Panc1 (cell line): ENCODE results near the gene CNOT3. TPM values are rescaled to one million over a fixed set of nuclear protein-coding genes. Genes with fewer than 3 reads are reported as not detected.

Experiments used
- ATAC-seq: fragments of 200-7000 bp; cut with Tn5 transposase; 2 replicates; pipeline ENCODE4 v1.9.1; 2020; ENCODE audit warnings: mild to moderate bottlenecking, moderate library complexity
- BruUV-seq: library from RNA; stranded (reverse); fragments of 400-500 nt; replicated peaks from 2 replicates; lab custom pipeline; 2021; lab: Mats Ljungman, UMichigan
- CTCF ChIA-PET: fragments of 300-600 bp; sonication (Branson Sonifier 250); formaldehyde crosslinking; loops from one replicate; lab custom pipeline; 2022; ENCODE audit warnings: antibody characterized with exemption; lab: Charles Lee
- POLR2A ChIA-PET: fragments of 300-600 bp; sonication (Branson Sonifier 250); formaldehyde crosslinking; loops from one replicate; lab custom pipeline; 2022; ENCODE audit warnings: antibody characterized with exemption; lab: Charles Lee
- DNase-seq: peaks from one replicate; pipeline ENCODE4 v3.0.0-alpha.2; 2010; ENCODE audit warnings: low read depth, low spot score
- H3K27ac ChIP-seq: 2 replicates; pipeline ENCODE4 v1.5.1; 2011; ENCODE audit warnings: mild to moderate bottlenecking, low read length, inconsistent platforms
- H3K27me3 ChIP-seq: fragments of 200-500 bp; sonication (Bioruptor generic); 2 replicates; pipeline ENCODE4 v1.6.0; 2014; ENCODE audit warnings: low read length, inconsistent platforms; ENCODE audit not compliant: control insufficient read depth, insufficient read depth
- H3K36me3 ChIP-seq: fragments of 200-500 bp; sonication (Bioruptor generic); 2 replicates; pipeline ENCODE4 v1.5.1; 2014; ENCODE audit warnings: inconsistent platforms, mild to moderate bottlenecking, low read length, moderate library complexity; ENCODE audit not compliant: control insufficient read depth, insufficient read depth
- H3K4me1 ChIP-seq: 2 replicates; pipeline ENCODE4 v1.5.1; 2011; ENCODE audit warnings: inconsistent platforms, mild to moderate bottlenecking, low read length, moderate library complexity; ENCODE audit not compliant: control insufficient read depth, insufficient read depth
- H3K4me3 ChIP-seq, 2 experiments: 2 replicates each; pipeline ENCODE4 v1.5.1; 2011 to 2012; ENCODE audit warnings: low read depth in 2 of 2, low read length in 2 of 2, mild to moderate bottlenecking in 2 of 2, inconsistent platforms in 1 of 2, moderate library complexity in 1 of 2
- H3K9me3 ChIP-seq: fragments of 200-500 bp; sonication (Bioruptor generic); 2 replicates; pipeline ENCODE4 v1.5.1; 2014; ENCODE audit warnings: low read depth, mild to moderate bottlenecking, inconsistent platforms, low read length, moderate library complexity; ENCODE audit not compliant: control insufficient read depth, insufficient read depth
- CTCF ChIP-seq: fragments of 450-650 bp; IDR thresholded peaks from 2 replicates; pipeline ENCODE4 v1.5.1; 2017; ENCODE audit warnings: mild to moderate bottlenecking
- POLR2AphosphoS5 ChIP-seq: IDR thresholded peaks from 2 replicates; pipeline ENCODE4 v1.6.1; 2012; ENCODE audit warnings: mild to moderate bottlenecking, low read depth, low read length, moderate library complexity
- REST ChIP-seq, 2 experiments: IDR thresholded peaks; 2 replicates each; pipeline ENCODE4 v1.6.1; 2011 to 2012; ENCODE audit warnings: low read depth in 2 of 2, control low read depth in 1 of 2, low read length in 1 of 2, mild to moderate bottlenecking in 1 of 2, moderate library complexity in 1 of 2; ENCODE audit not compliant: insufficient read depth in 1 of 2
- SIN3A ChIP-seq: IDR thresholded peaks from 2 replicates; pipeline ENCODE4 v1.6.1; 2012; ENCODE audit warnings: low read depth, mild to moderate bottlenecking, low read length, moderate library complexity, borderline replicate concordance; ENCODE audit not compliant: insufficient read depth
- TCF7L2 ChIP-seq: IDR thresholded peaks from 2 replicates; pipeline ENCODE4 v1.6.1; 2011; ENCODE audit warnings: mild to moderate bottlenecking, low read depth, low read length, inconsistent platforms
- in situ Hi-C: cut with HindIII; loops from 2 replicates; pipeline ENCODE4 v1.10.0; 2016; ENCODE audit warnings: low sequenced_read_pairs, low pct_unique_long_range_greater_than_20kb
- intact Hi-C: fragments of 100-400 bp; cut with micrococcal nuclease; formaldehyde crosslinking; loops from one replicate; pipeline ENCODE4 v1.10.0; 2022; ENCODE audit not compliant: unreplicated experiment
- total RNA-seq: library from RNA; stranded (reverse); gene quantifications from one replicate; pipeline ENCODE4 v1.2.1, GENCODE V29; 2021; ENCODE audit not compliant: unreplicated experiment

The CNOT3 gene
- total RNA-seq, 1 experiment from 2014 or later, result 111 TPM

- in situ Hi-C loops, result no loop called here
- TF ChIP-seq REST (IDR thresholded peaks at IDR 0.05; ENCODE audit: insufficient read depth in 1 of 2, low read depth in 2 of 2, low read length in 1 of 2) (no peak), POLR2AphosphoS5 (no peak), TCF7L2 (no peak), SIN3A (no peak), CTCF (no peak)
- Histone ChIP-seq H3K27me3 (no peaks in the 10 kb centered on the region), H3K27ac (0 out of 2 replicates have a peak overlapping the region, but pooled peaks have one; percentile 5), H3K9me3 (no peaks in the 10 kb centered on the region), H3K4me1 (0 out of 2 replicates have a peak, but pooled peaks cover 9% of the 10 kb centered on the region), H3K4me3 (no peak overlapping the region), H3K36me3 (no peaks in the 10 kb centered on the region)
- CTCF ChIA-PET, result no interaction called here
- POLR2A ChIA-PET, result no interaction called here
- intact Hi-C loops, result no loop called here
- BruUV-seq, result no TSS peak
- DNase-seq (no peak), ATAC-seq (peak; percentile 6; the same call in 1 of the 2 replicates)
Measured at GRCh38 chr19:54108496-54108895, 29.1 kb upstream of the CNOT3 start.

- ChIA-PET CTCF (interaction anchor here (0.7 kb wide), 1 partner anchor 319 kb away, joined by 4 read pairs; no protein-coding TSS in a partner anchor), POLR2A (interaction anchor here (0.5 to 0.7 kb wide), 2 partner anchors 243 to 296 kb away, joined by 3 read pairs; no protein-coding TSS in a partner anchor)
- H3K4me1 ChIP-seq, result 0 out of 2 replicates have a peak, but pooled peaks cover 14% of the 10 kb centered on the region
- BruUV-seq, result no TSS peak
- no peaks in the 10 kb centered on the region for H3K9me3 ChIP-seq
- intact Hi-C loops, result no loop called here
- ATAC-seq (peak; percentile 60), DNase-seq (no peak)
- H3K27ac ChIP-seq, result peak overlapping the region; percentile 18; the same call in 1 of the 2 replicates
- H3K36me3 ChIP-seq, result no peaks in the 10 kb centered on the region
- no peaks in the 10 kb centered on the region for H3K27me3 ChIP-seq
- TF ChIP-seq TCF7L2, result no peak
- no peak for TF ChIP-seq REST (IDR thresholded peaks at IDR 0.05; ENCODE audit: insufficient read depth in 1 of 2, low read depth in 2 of 2, low read length in 1 of 2)
- no peak for TF ChIP-seq POLR2AphosphoS5
- no peak for TF ChIP-seq CTCF
- no peak for TF ChIP-seq SIN3A
- in situ Hi-C loops, result no loop called here
- H3K4me3 ChIP-seq, result no peak overlapping the region
Measured at GRCh38 chr19:54109651-54110050, 27.9 kb upstream of the CNOT3 start.
